Measurements from ENCODE around the gene OXCT1. TPM values are rescaled to one million over a fixed set of nuclear protein-coding genes. Genes with fewer than 3 reads are reported as not detected.

The OXCT1 gene
- total and polyA plus RNA-seq, 9 of the 15 experiments (the other 6 are each of a cell fraction or from before 2014, with no cell fraction given): 24.7 to 61.2 (median 41.9) TPM

- H3K4me1 ChIP-seq (replicated peaks in 1 of 2; ENCODE audit: control insufficient read depth in 2 of 2, insufficient read depth in 2 of 2, low read length in 2 of 2): no peaks in the 10 kb centered on the region
- no peak for FAIRE-seq
These were observed 77.0 kb downstream of the OXCT1 start for GRCh38 chr5:41793141-41793770.

More at GRCh38 chr5:41793141-41793770, 77.0 kb downstream of the OXCT1 start:
- H3K9me3 ChIP-seq (replicated peaks; ENCODE audit: control insufficient read depth, insufficient read depth, low read depth, low read length): no peaks in the 10 kb centered on the region
- no peak overlapping the region for H3K27ac ChIP-seq (ENCODE audit: extremely low read depth, low read depth, low read length)
- DNase-seq (ENCODE audit: extremely low read depth in 1 of 4, low spot score in 3 of 4): no peak
- no TSS peak for BruUV-seq (replicated peaks)
- no peak for TF ChIP-seq ZNF398 (CRISPR knock-in tag; IDR thresholded peaks at IDR 0.05)
- peak; percentile 79 for TF ChIP-seq TFE3 (CRISPR knock-in tag; IDR thresholded peaks at IDR 0.05)
- TF ChIP-seq CHD2 (IDR thresholded peaks at IDR 0.05; ENCODE audit: low read depth, low read length): no peak
- TF ChIP-seq PPARD (CRISPR knock-in tag; IDR thresholded peaks at IDR 0.05): no peak
- TF ChIP-seq TFAM (CRISPR knock-in tag; conservative IDR thresholded peaks at IDR 0.05): no peak
- no peak overlapping the region for H3K4me3 ChIP-seq
- no peak overlapping the region for H3K4me2 ChIP-seq (ENCODE audit: insufficient read depth, low read length)
- H3K9ac ChIP-seq (ENCODE audit: insufficient read depth in 1 of 2, low read depth in 2 of 2, low read length in 2 of 2): no peak overlapping the region
- ChIA-PET CTCF (ENCODE audit: low intra/inter-chr PET ratio) (no interaction called here), POLR2A (interaction anchor here (0.9 to 1.7 kb wide), 4 partner anchors 10 to 18 kb away, joined by 3 to 5 read pairs (median 4); no protein-coding TSS in a partner anchor)
- no peaks in the 10 kb centered on the region for H3K9me1 ChIP-seq (ENCODE audit: control insufficient read depth, insufficient read depth, low read length)
- H3K36me3 ChIP-seq (ENCODE audit: control insufficient read depth, insufficient read depth, low read length): peaks cover 19% of the 10 kb centered on the region; the same call in 1 of the 3 replicates
- in situ Hi-C loops (cut with MboI) (no loop called here), intact Hi-C loops (cut with micrococcal nuclease) (no loop called here)
- ATAC-seq: no peak
- no peaks in the 10 kb centered on the region for H3K79me2 ChIP-seq (ENCODE audit: control insufficient read depth, insufficient read depth, low read length)
- 54% methylated on average over 3 of the region's 3 CpGs for WGBS (ENCODE audit: insufficient coverage, low coverage, missing lambda C conversion rate)
- no peaks in the 10 kb centered on the region for H4K20me1 ChIP-seq (replicated peaks; ENCODE audit: control insufficient read depth, insufficient read depth, low read length)
- H2AFZ ChIP-seq (ENCODE audit: low read depth, low read length): no peak overlapping the region
- no peaks in the 10 kb centered on the region for H3K27me3 ChIP-seq (ENCODE audit: control insufficient read depth in 2 of 2, insufficient read depth in 2 of 2, low read length in 2 of 2)

Measured in K562 (cell line).